ENCODE data around the gene ACIN1.
"Not testable (repeated sequence)": the region's sequence is repeated elsewhere in the genome, so short reads cannot be mapped to it uniquely, and the experiment has no call there.

The ACIN1 gene

GRCh38 chr14:23117371-23118020, 22.6 kb upstream of the ACIN1 start:
- no peak for TF ChIP-seq ZNF274 (IDR thresholded peaks at IDR 0.05; ENCODE audit: low read depth, low read length)
- no peak overlapping the region for H3K4me3 ChIP-seq (ENCODE audit: low read length)

- no peak for TF ChIP-seq ZNF274 (IDR thresholded peaks at IDR 0.05; ENCODE audit: low read depth, low read length)
- no peak overlapping the region for H3K4me3 ChIP-seq (ENCODE audit: low read length)
Observed at GRCh38 chr14:23115918-23116317, 21.0 kb upstream of the ACIN1 start.

- no peak overlapping the region for H3K4me3 ChIP-seq (ENCODE audit: low read length)
- TF ChIP-seq ZNF274 (IDR thresholded peaks at IDR 0.05; ENCODE audit: low read depth, low read length): no peak
Observed at GRCh38 chr14:23115039-23115731, 20.2 kb upstream of the ACIN1 start.

- H3K4me3 ChIP-seq (ENCODE audit: low read length): no peak overlapping the region
Observed at GRCh38 chr14:23114669-23115038, 19.7 kb upstream of the ACIN1 start.

GRCh38 chr14:23114120-23114458, 19.2 kb upstream of the ACIN1 start:
- H3K4me3 ChIP-seq (ENCODE audit: low read length): no peak overlapping the region
- no peak for TF ChIP-seq ZNF274 (IDR thresholded peaks at IDR 0.05; ENCODE audit: low read depth, low read length)

More at GRCh38 chr14:23114669-23115038, 19.7 kb upstream of the ACIN1 start:
- TF ChIP-seq ZNF274 (IDR thresholded peaks at IDR 0.05; ENCODE audit: low read depth, low read length): no peak

- no peak overlapping the region for H3K4me3 ChIP-seq (ENCODE audit: low read length)
- no peak for TF ChIP-seq ZNF274 (IDR thresholded peaks at IDR 0.05; ENCODE audit: low read depth, low read length)
Observed at GRCh38 chr14:23113431-23114119, 18.6 kb upstream of the ACIN1 start.

GRCh38 chr14:23112359-23113178, 17.6 kb upstream of the ACIN1 start:
- TF ChIP-seq ZNF274 (IDR thresholded peaks at IDR 0.05; ENCODE audit: low read depth, low read length): no peak
- no peak overlapping the region for H3K4me3 ChIP-seq (ENCODE audit: low read length)

- no peak for TF ChIP-seq ZNF274 (IDR thresholded peaks at IDR 0.05; ENCODE audit: low read depth, low read length)
Observed at GRCh38 chr14:23110579-23111365, 15.8 kb upstream of the ACIN1 start.

GRCh38 chr14:23109769-23110168, 14.8 kb upstream of the ACIN1 start:
- H3K4me3 ChIP-seq (ENCODE audit: low read length): no peak overlapping the region
- no peak for TF ChIP-seq ZNF274 (IDR thresholded peaks at IDR 0.05; ENCODE audit: low read depth, low read length)

More at GRCh38 chr14:23110579-23111365, 15.8 kb upstream of the ACIN1 start:
- no peak overlapping the region for H3K4me3 ChIP-seq (ENCODE audit: low read length)

GRCh38 chr14:23108169-23108568, 13.2 kb upstream of the ACIN1 start:
- H3K4me3 ChIP-seq (ENCODE audit: low read length): not testable (repeated sequence)

- H3K4me3 ChIP-seq (ENCODE audit: low read length): not testable (repeated sequence)
Observed at GRCh38 chr14:23107620-23108019, 12.7 kb upstream of the ACIN1 start.

- TF ChIP-seq ZNF274 (IDR thresholded peaks at IDR 0.05; ENCODE audit: low read depth, low read length): no peak
Observed at GRCh38 chr14:23106747-23107045, 11.8 kb upstream of the ACIN1 start.

GRCh38 chr14:23105348-23105824, 10.4 kb upstream of the ACIN1 start:
- no peak overlapping the region for H3K4me3 ChIP-seq (ENCODE audit: low read length)
- TF ChIP-seq ZNF274 (IDR thresholded peaks at IDR 0.05; ENCODE audit: low read depth, low read length): no peak

More at GRCh38 chr14:23106747-23107045, 11.8 kb upstream of the ACIN1 start:
- H3K4me3 ChIP-seq (ENCODE audit: low read length): no peak overlapping the region

Data from GM08714 (cell line).